Neutrophil (primary cell): ENCODE measurements around the gene RAB44.

Source experiments
- H3K27ac ChIP-seq: fragments of 200-600 bp; sonication (generic); 2 replicates; pipeline ENCODE4 v1.5.1; 2016; ENCODE audit warnings: mild to moderate bottlenecking, moderate library complexity
- H3K27me3 ChIP-seq: fragments of 200-600 bp; sonication (generic); 2 replicates; pipeline ENCODE4 v1.6.0; 2016; ENCODE audit warnings: mild to moderate bottlenecking
- H3K36me3 ChIP-seq: fragments of 200-600 bp; sonication (generic); 2 replicates; pipeline ENCODE4 v1.5.1; 2017
- H3K4me1 ChIP-seq, 2 experiments: fragments of 200-600 bp in 1 of 2; sonication (generic) in 1 of 2; 1 replicate in 1 of 2; 2 replicates in 1 of 2; pipeline versions ENCODE4 v1.5.1 to v1.6.1; 2013 to 2016; ENCODE audit warnings: low read depth in 1 of 2, low read length in 1 of 2, mild to moderate bottlenecking in 1 of 2, moderate library complexity in 1 of 2; ENCODE audit not compliant: control insufficient read depth in 1 of 2, insufficient read depth in 1 of 2
- H3K4me3 ChIP-seq, 2 experiments: fragments of 200-600 bp in 1 of 2; sonication (generic) in 1 of 2; 1 replicate in 1 of 2; 2 replicates in 1 of 2; pipeline ENCODE4 v1.5.1; 2013 to 2016; ENCODE audit warnings: low read depth in 1 of 2, low read length in 1 of 2, mild to moderate bottlenecking in 1 of 2, moderate library complexity in 1 of 2
- H3K9me3 ChIP-seq: fragments of 200-600 bp; sonication (generic); 2 replicates; pipeline ENCODE4 v1.5.1; 2016
- CTCF ChIP-seq: fragments of 200-600 bp; sonication (generic); IDR thresholded peaks from 2 replicates; pipeline ENCODE4 v1.5.1; 2016; ENCODE audit warnings: antibody characterized with exemption

The RAB44 gene

DNA sequence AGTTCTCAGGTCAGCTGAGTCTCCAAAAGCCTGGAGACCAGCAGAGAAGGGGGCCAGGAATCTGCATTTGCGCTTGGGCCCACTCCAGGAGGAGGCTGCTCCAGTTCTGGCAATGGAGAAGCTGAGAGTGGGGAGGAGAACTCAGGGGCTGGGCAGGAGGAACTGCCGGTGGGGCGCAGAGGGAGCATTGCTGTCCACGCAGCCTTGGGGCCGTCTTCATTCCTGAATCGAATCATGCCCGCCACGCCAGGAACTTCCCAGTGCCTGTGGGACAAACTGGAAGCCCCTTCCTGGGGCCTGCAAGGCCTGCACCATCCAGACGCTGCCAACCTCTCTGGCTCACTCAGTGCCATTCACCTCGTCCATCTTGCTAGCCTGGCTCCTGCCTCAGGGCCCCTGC is 16.9 kb downstream of the RAB44 start:
- H3K27me3 ChIP-seq, result no peaks in the 10 kb centered on the region
- H3K4me1 ChIP-seq, result no peaks in the 10 kb centered on the region
- no peak overlapping the region for H3K4me3 ChIP-seq
- H3K9me3 ChIP-seq, result no peaks in the 10 kb centered on the region
- H3K27ac ChIP-seq, result no peak overlapping the region
- H3K36me3 ChIP-seq, result peaks cover 80% of the 10 kb centered on the region
- no peak for TF ChIP-seq CTCF

DNA sequence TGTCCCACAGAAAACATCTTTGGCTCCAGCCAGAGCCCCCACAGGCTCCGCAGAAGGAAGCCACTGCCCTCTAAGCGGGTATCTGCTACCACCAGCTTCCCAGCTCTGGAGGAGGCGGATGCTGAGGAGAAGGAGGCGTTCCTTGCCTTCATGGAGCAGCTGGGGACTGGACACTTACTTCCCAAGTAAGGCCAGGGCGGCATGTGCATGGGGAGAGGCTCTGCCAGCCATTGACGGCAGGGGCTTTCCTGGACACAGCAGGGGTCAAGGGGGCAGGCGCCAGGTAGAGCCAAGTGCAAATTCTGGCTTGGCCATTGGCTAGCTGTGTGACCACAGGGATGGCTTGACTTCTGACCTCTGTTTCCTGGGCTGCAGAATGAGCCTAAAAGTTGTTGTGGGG is 17.8 kb downstream of the RAB44 start:
- H3K4me3 ChIP-seq, result no peak overlapping the region
- no peaks in the 10 kb centered on the region for H3K27me3 ChIP-seq
- no peak for TF ChIP-seq CTCF

DNA sequence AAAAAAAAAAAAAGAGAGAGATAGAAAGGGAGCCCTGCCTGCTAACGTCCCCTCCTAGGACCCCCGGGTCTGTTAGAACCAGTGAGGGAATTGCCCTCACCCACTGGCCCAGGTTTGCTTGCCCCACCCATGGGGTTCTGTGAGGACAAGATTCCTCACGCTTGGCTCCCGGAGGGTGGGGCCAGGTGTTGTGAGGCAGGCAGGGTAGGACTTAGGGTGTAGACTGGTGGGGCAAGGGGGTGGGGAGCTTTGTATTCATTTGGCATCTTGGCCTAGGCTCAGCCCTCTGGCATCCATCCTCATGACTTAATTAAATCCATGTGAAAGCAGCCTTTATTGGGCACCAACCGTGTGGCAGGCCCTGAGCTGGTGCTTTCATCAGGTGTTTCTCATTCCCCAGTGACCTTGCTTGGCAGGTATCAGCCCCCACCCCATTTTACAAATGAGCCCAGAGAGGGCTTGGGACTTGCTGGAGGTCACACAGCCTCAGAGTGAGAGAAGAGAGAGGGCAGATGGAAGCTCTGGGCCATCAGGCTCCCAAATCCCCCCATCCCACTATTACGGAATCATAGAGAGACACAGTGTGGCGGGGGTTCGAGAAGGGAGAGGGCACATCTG is 19.0 kb downstream of the RAB44 start:
- H3K9me3 ChIP-seq, result no peaks in the 10 kb centered on the region
- no peak overlapping the region for H3K4me3 ChIP-seq
- no peaks in the 10 kb centered on the region for H3K27me3 ChIP-seq
- no peaks in the 10 kb centered on the region for H3K4me1 ChIP-seq
- H3K27ac ChIP-seq, result no peak overlapping the region
- TF ChIP-seq CTCF, result no peak
- H3K36me3 ChIP-seq, result peaks cover 90% of the 10 kb centered on the region

More for the DNA sequence above, 17.8 kb downstream of the RAB44 start:
- Histone ChIP-seq H3K4me1 (no peaks in the 10 kb centered on the region), H3K36me3 (peaks cover 81% of the 10 kb centered on the region), H3K9me3 (no peaks in the 10 kb centered on the region), H3K27ac (no peak overlapping the region)

DNA sequence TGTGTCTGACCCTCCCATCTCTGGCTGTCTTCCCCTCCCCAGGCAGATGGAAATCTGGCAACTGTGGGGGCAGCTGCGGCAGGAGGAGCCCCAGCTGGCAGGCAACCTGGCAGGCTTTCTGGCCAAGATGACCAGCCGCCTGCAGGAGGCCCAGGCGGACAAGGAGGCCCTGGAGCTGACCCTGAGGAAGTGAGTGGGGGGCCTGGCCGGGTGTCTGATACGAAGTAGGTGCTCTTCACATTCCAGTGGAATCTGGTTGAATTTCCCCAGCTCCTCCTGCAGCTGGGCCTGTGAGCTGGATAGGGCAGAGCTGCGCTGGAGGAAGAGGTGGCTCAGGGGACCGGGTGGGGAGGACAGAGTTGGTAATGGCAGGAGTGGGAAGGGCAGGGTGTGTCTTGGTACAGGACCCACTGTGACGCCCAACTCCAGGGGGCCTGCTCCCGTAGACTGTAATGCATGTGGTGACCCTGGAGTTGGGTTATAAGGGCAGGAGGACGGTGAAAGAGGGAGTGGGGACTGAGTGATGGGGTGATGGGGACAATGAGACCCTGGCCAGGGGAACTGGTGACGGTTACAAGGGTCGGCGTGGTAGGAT is 19.7 kb downstream of the RAB44 start:
- H3K9me3 ChIP-seq, result no peaks in the 10 kb centered on the region
- peaks cover 92% of the 10 kb centered on the region for H3K36me3 ChIP-seq
- H3K4me1 ChIP-seq, result no peaks in the 10 kb centered on the region
- H3K27me3 ChIP-seq, result no peaks in the 10 kb centered on the region
- H3K4me3 ChIP-seq, result no peak overlapping the region
- TF ChIP-seq CTCF, result no peak
- no peak overlapping the region for H3K27ac ChIP-seq

DNA sequence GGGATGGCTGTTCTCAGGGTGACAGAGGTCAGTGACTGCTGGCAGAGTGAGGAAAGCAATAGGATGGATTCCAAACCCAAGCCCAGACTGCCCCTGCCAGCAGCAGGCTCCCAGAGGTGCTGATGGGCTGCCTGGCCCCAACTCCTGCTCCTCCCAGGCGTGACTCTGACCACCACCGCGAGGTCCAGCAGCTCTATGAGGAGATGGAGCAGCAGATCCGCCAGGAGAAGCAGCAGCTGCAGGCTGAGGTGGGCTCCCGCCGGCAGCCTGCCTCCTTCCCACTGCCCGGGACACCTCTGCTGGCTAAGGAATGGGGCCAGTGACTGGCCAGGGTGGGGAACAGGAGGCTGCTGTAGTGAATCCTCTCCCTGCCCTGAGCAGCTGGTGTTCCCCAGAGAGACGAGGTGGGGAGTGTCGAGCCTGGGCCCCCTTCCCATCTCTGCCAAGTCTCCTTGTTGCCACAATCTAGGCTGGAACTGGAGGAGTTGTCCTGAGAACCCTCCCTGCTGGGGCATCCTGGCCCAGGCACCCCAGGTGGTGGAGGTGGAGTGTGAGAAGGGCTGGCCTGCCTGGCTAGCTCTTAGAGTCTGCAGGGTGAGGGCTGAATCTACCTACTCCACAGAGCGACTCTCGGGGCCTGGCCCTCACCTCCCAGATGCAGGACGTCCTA is 20.4 kb downstream of the RAB44 start:
- TF ChIP-seq CTCF, result no peak
- Histone ChIP-seq H3K36me3 (peaks cover 96% of the 10 kb centered on the region), H3K4me3 (no peak overlapping the region), H3K9me3 (no peaks in the 10 kb centered on the region), H3K27me3 (no peaks in the 10 kb centered on the region), H3K4me1 (no peaks in the 10 kb centered on the region), H3K27ac (no peak overlapping the region)
